PC-9 (cell line): ENCODE results near the gene NTS.

Source experiments
- EZH2 ChIP-seq: fragments of 200-600 bp; sonication (generic); IDR thresholded peaks from 2 replicates; pipeline ENCODE4 v1.8.0; 2017; ENCODE audit warnings: antibody characterized with exemption, low read depth
- TF ChIP-seq, protein P1 (sequence below): fragments of 200-600 bp; sonication (generic); conservative IDR thresholded peaks from 2 replicates; pipeline ENCODE4 v1.6.1; 2017; ENCODE audit warnings: mixed run types, antibody characterized with exemption, mild to moderate bottlenecking, moderate library complexity

DNA sequence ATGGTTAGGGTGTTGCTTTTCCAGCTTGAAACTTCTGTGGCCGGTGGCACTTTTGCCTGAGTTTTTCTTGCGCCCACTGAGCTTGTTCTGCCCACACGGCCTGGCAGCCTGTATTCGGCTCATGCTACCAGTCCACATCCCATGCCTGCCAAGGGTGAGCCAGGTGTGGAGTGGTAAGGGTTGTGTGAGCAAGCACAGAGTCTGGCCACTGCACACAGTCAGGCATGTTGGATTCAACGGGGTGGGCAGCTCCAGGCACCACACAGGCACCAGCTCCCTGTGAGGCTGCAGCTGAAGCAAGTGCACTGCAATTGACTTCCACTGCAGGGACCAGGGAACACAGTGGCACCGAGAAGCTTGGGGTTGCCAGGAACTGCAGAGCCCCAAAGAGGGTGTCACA, 18.8 kb upstream of the NTS start:
- TF ChIP-seq, protein P1, sequence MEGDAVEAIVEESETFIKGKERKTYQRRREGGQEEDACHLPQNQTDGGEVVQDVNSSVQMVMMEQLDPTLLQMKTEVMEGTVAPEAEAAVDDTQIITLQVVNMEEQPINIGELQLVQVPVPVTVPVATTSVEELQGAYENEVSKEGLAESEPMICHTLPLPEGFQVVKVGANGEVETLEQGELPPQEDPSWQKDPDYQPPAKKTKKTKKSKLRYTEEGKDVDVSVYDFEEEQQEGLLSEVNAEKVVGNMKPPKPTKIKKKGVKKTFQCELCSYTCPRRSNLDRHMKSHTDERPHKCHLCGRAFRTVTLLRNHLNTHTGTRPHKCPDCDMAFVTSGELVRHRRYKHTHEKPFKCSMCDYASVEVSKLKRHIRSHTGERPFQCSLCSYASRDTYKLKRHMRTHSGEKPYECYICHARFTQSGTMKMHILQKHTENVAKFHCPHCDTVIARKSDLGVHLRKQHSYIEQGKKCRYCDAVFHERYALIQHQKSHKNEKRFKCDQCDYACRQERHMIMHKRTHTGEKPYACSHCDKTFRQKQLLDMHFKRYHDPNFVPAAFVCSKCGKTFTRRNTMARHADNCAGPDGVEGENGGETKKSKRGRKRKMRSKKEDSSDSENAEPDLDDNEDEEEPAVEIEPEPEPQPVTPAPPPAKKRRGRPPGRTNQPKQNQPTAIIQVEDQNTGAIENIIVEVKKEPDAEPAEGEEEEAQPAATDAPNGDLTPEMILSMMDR: no peak
- TF ChIP-seq EZH2: no peak
